HepG2 (cell line): ENCODE data around the gene P4HA1. TPM values are rescaled to one million over a fixed set of nuclear protein-coding genes. Genes with fewer than 3 reads are reported as not detected.

Experiments
- EP300 ChIP-seq, 3 experiments: sonication (generic) in 1 of 3; formaldehyde crosslinking in 1 of 3; IDR thresholded peaks; 2 replicates each; pipeline versions ENCODE4 v1.5.1 to v1.6.1; 2011 to 2020; ENCODE audit warnings: low read depth in 2 of 3, low read length in 2 of 3, borderline replicate concordance in 1 of 3, improper control_type of control experiment in 1 of 3, mild to moderate bottlenecking in 1 of 3, missing genetic modification reagents in 1 of 3, moderate library complexity in 1 of 3
- KDM3A ChIP-seq: IDR thresholded peaks from 2 replicates; pipeline ENCODE4 v1.6.1; 2018; ENCODE audit warnings: low read depth, missing compliant biosample characterization
- PCBP2 ChIP-seq: fragments of 200-400 bp; formaldehyde crosslinking; optimal IDR thresholded peaks from 2 replicates; pipeline ENCODE3; 2018; ENCODE audit warnings: low read length, low read depth; ENCODE audit not compliant: poor library complexity, severe bottlenecking
- SMARCC2 ChIP-seq: fragments of 450-650 bp; IDR thresholded peaks from 2 replicates; pipeline ENCODE4 v1.6.1; 2017; ENCODE audit warnings: antibody characterized with exemption, mild to moderate bottlenecking
- ZBTB21 ChIP-seq: sonication (generic); formaldehyde crosslinking; IDR thresholded peaks from 2 replicates; pipeline ENCODE4 v1.4.0; 2020; ENCODE audit warnings: missing genetic modification reagents
- ZBTB42 ChIP-seq: sonication (generic); formaldehyde crosslinking; IDR thresholded peaks from 2 replicates; pipeline ENCODE4 v1.5.0; 2020; ENCODE audit warnings: mild to moderate bottlenecking, missing genetic modification reagents
- ZNF547 ChIP-seq: sonication (generic); formaldehyde crosslinking; IDR thresholded peaks from 2 replicates; pipeline ENCODE4 v1.5.1; 2020; ENCODE audit warnings: mild to moderate bottlenecking, missing genetic modification reagents
- ZNF556 ChIP-seq: sonication (generic); formaldehyde crosslinking; IDR thresholded peaks from 2 replicates; pipeline ENCODE4 v1.4.0; 2020; ENCODE audit warnings: mild to moderate bottlenecking, missing genetic modification reagents, borderline replicate concordance
- ZNF562 ChIP-seq: sonication (generic); formaldehyde crosslinking; IDR thresholded peaks from 2 replicates; pipeline ENCODE4 v1.8.0; 2022; ENCODE audit warnings: missing genetic modification reagents, borderline replicate concordance
- ZNF790 ChIP-seq: sonication (generic); formaldehyde crosslinking; IDR thresholded peaks from 2 replicates; pipeline ENCODE4 v1.8.0; 2022; ENCODE audit warnings: missing genetic modification reagents, mild to moderate bottlenecking, borderline replicate concordance
- ZNF891 ChIP-seq: sonication (generic); formaldehyde crosslinking; IDR thresholded peaks from 2 replicates; pipeline ENCODE4 v1.5.0; 2020; ENCODE audit warnings: mild to moderate bottlenecking, missing genetic modification reagents
- polyA plus RNA-seq, 8 experiments: library from polyadenylated mRNA; depleted of rRNA in 3 of 8; stranded (reverse) in 7 of 8; unstranded in 1 of 8; fragments of >200 nt; fragmentation: Illumina TruSeq in 4 of 8; extraction: Trizol in 4 of 8; gene quantifications; 2 replicates each; pipeline versions ENCODE4 v1.2.1 to v1.2.3, GENCODE V29; 2011 to 2016; ENCODE audit warnings: low read depth in 4 of 8, missing spikeins in 1 of 8, mixed read lengths in 1 of 8; ENCODE audit not compliant: insufficient read depth in 1 of 8
- total RNA-seq, 5 experiments: library from RNA; depleted of rRNA; stranded (reverse); fragments of >200 nt; fragmentation: Illumina TruSeq; extraction: Trizol; gene quantifications; 2 replicates each; pipeline ENCODE4 v1.2.3, GENCODE V29; 2016; ENCODE audit warnings: low read depth in 1 of 5
- TF ChIP-seq, protein P1 (sequence below): sonication (generic); formaldehyde crosslinking; IDR thresholded peaks from 2 replicates; pipeline ENCODE4 v1.4.0; 2020; ENCODE audit warnings: low read depth, missing genetic modification reagents
- TF ChIP-seq, protein P2 (sequence below): sonication (generic); formaldehyde crosslinking; IDR thresholded peaks from 2 replicates; pipeline ENCODE4 v1.5.0; 2020; ENCODE audit warnings: mild to moderate bottlenecking, low read depth, missing genetic modification reagents, borderline replicate concordance
- TF ChIP-seq, protein P3 (sequence below): sonication (generic); formaldehyde crosslinking; IDR thresholded peaks from 2 replicates; pipeline ENCODE4 v1.5.1; 2020; ENCODE audit warnings: mild to moderate bottlenecking, missing genetic modification reagents
- TF ChIP-seq, protein P4 (sequence below): sonication (generic); formaldehyde crosslinking; IDR thresholded peaks from 2 replicates; pipeline ENCODE4 v1.9.0; 2022; ENCODE audit warnings: low read depth, missing genetic modification reagents
- TF ChIP-seq, protein P5 (sequence below): sonication (generic); formaldehyde crosslinking; IDR thresholded peaks from 2 replicates; pipeline ENCODE4 v1.4.0; 2020; ENCODE audit warnings: missing genetic modification reagents

Gene P4HA1
- total and polyA plus RNA-seq, 2 of the 13 experiments (the other 11 are each of a cell fraction or from before 2014, with no cell fraction given), result 63.1 to 196 TPM

DNA sequence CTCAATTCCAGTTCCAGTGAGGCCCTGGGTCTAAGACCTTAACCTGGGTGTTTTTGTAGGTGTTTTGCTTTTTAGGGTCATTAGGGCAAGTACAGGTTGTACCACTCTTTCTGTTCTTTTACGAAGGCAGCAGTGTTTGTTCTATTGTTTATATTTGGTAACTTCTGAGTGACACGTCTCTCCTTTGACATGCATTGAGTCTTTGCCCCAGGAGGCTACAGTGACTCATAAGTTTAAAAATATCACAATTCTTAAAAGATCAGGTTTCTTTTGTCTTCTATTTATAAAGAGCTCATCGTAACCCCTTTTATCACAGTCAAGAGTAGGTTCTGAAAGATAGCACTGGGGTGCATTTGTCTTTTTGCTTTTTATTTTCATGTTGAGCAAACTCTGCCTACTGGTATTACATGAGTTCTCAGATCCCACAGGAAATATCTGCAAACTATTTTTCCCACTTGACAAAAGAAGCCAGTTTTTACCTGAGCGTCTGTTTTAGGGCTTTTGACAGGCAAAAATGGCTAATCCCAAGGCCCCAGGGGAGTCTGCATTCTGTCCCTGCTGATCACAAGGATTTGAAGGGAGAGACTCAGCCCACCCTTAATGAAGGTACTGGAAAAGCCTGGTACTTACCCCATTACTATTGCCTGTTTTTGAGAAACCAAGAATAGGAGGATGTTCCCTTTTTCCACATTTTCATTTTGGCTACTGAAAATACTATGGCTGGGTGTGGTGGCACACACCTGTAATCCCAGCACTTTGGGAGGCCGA is 21.5 kb upstream of the P4HA1 start (continued):
- TF ChIP-seq, protein P1, sequence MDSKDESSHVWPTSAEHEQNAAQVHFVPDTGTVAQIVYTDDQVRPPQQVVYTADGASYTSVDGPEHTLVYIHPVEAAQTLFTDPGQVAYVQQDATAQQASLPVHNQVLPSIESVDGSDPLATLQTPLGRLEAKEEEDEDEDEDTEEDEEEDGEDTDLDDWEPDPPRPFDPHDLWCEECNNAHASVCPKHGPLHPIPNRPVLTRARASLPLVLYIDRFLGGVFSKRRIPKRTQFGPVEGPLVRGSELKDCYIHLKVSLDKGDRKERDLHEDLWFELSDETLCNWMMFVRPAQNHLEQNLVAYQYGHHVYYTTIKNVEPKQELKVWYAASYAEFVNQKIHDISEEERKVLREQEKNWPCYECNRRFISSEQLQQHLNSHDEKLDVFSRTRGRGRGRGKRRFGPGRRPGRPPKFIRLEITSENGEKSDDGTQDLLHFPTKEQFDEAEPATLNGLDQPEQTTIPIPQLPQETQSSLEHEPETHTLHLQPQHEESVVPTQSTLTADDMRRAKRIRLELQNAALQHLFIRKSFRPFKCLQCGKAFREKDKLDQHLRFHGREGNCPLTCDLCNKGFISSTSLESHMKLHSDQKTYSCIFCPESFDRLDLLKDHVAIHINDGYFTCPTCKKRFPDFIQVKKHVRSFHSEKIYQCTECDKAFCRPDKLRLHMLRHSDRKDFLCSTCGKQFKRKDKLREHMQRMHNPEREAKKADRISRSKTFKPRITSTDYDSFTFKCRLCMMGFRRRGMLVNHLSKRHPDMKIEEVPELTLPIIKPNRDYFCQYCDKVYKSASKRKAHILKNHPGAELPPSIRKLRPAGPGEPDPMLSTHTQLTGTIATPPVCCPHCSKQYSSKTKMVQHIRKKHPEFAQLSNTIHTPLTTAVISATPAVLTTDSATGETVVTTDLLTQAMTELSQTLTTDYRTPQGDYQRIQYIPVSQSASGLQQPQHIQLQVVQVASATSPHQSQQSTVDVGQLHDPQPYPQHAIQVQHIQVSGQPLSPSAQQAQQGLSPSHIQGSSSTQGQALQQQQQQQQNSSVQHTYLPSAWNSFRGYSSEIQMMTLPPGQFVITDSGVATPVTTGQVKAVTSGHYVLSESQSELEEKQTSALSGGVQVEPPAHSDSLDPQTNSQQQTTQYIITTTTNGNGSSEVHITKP (CRISPR knock-in tag), result peak; percentile 62; the same call in 1 of the 2 replicates
- TF ChIP-seq ZNF891 (CRISPR knock-in tag), result no peak
- TF ChIP-seq, protein P2, sequence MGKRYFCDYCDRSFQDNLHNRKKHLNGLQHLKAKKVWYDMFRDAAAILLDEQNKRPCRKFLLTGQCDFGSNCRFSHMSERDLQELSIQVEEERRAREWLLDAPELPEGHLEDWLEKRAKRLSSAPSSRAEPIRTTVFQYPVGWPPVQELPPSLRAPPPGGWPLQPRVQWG (CRISPR knock-in tag), result no peak
- TF ChIP-seq PCBP2, result no peak
- TF ChIP-seq SMARCC2, result no peak
- TF ChIP-seq, protein P3, sequence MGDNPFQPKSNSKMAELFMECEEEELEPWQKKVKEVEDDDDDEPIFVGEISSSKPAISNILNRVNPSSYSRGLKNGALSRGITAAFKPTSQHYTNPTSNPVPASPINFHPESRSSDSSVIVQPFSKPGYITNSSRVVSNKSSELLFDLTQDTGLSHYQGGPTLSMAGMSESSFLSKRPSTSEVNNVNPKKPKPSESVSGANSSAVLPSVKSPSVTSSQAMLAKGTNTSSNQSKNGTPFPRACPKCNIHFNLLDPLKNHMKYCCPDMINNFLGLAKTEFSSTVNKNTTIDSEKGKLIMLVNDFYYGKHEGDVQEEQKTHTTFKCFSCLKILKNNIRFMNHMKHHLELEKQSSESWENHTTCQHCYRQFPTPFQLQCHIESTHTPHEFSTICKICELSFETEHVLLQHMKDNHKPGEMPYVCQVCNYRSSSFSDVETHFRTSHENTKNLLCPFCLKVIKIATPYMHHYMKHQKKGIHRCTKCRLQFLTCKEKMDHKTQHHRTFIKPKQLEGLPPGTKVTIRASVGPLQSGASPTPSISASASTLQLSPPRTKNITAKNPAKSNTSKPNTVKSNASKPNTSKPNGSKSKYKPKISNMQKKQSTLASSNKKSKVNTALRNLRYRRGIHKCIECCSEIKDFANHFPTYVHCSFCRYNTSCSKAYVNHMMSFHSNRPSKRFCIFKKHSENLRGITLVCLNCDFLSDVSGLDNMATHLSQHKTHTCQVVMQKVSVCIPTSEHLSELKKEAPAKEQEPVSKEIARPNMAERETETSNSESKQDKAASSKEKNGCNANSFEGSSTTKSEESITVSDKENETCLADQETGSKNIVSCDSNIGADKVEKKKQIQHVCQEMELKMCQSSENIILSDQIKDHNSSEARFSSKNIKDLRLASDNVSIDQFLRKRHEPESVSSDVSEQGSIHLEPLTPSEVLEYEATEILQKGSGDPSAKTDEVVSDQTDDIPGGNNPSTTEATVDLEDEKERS (CRISPR knock-in tag), result no peak
- TF ChIP-seq ZNF556 (CRISPR knock-in tag), result no peak
- TF ChIP-seq KDM3A (CRISPR knock-in tag), result no peak
- no peak for TF ChIP-seq ZNF790 (CRISPR knock-in tag)
- no peak for TF ChIP-seq ZBTB21 (CRISPR knock-in tag)
- TF ChIP-seq, protein P4, sequence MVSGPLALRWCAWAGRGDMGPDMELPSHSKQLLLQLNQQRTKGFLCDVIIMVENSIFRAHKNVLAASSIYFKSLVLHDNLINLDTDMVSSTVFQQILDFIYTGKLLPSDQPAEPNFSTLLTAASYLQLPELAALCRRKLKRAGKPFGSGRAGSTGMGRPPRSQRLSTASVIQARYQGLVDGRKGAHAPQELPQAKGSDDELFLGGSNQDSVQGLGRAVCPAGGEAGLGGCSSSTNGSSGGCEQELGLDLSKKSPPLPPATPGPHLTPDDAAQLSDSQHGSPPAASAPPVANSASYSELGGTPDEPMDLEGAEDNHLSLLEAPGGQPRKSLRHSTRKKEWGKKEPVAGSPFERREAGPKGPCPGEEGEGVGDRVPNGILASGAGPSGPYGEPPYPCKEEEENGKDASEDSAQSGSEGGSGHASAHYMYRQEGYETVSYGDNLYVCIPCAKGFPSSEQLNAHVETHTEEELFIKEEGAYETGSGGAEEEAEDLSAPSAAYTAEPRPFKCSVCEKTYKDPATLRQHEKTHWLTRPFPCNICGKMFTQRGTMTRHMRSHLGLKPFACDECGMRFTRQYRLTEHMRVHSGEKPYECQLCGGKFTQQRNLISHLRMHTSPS (CRISPR knock-in tag), result no peak
- TF ChIP-seq, protein P5, sequence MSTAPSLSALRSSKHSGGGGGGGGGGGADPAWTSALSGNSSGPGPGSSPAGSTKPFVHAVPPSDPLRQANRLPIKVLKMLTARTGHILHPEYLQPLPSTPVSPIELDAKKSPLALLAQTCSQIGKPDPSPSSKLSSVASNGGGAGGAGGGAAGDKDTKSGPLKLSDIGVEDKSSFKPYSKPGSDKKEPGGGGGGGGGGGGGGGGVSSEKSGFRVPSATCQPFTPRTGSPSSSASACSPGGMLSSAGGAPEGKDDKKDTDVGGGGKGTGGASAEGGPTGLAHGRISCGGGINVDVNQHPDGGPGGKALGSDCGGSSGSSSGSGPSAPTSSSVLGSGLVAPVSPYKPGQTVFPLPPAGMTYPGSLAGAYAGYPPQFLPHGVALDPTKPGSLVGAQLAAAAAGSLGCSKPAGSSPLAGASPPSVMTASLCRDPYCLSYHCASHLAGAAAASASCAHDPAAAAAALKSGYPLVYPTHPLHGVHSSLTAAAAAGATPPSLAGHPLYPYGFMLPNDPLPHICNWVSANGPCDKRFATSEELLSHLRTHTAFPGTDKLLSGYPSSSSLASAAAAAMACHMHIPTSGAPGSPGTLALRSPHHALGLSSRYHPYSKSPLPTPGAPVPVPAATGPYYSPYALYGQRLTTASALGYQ, result no peak
- TF ChIP-seq ZBTB42 (CRISPR knock-in tag), result no peak
- TF ChIP-seq ZNF547, result no peak
- peak in 1 of 2 experiments; percentile 39; a peak in 1 of 4 replicates for TF ChIP-seq EP300 (IDR thresholded peaks at IDR 0.05; ENCODE audit: low read depth in 2 of 2, low read length in 2 of 2)
- no peak for TF ChIP-seq EP300 (CRISPR knock-in tag; IDR thresholded peaks at IDR 0.05; ENCODE audit: borderline replicate concordance)
- no peak for TF ChIP-seq ZNF562 (CRISPR knock-in tag)
